MCF 10A (cell line): ENCODE data around the gene UNC119B. TPM values are rescaled to one million over a fixed set of nuclear protein-coding genes. Genes with fewer than 3 reads are reported as not detected.
A peak's percentile ranks its signal among the peaks of the same experiment; 100 is the strongest.

Experiments used
- BruUV-seq: library from RNA; stranded (reverse); fragments of 400-500 nt; replicated peaks from 2 replicates; lab custom pipeline; 2021; lab: Mats Ljungman, UMichigan
- CTCF ChIA-PET: fragments of 300-600 bp; sonication (Branson Sonifier 250); formaldehyde crosslinking; extraction: SDS; loops from one replicate; lab custom pipeline; 2021; ENCODE audit warnings: antibody characterized with exemption, inconsistent platforms; lab: Yijun Ruan, JAX
- POLR2A ChIA-PET: fragments of 300-600, 350-650 bp; sonication (Branson Sonifier 250); formaldehyde crosslinking; extraction: SDS; loops from one replicate; lab custom pipeline; 2020; ENCODE audit warnings: antibody characterized with exemption, inconsistent platforms; lab: Yijun Ruan, JAX
- DNase-seq: peaks from one replicate; pipeline ENCODE4 v3.0.0-alpha.2; 2018; ENCODE audit not compliant: unreplicated experiment
- H3K27ac Mint-ChIP-seq: one replicate; pipeline ENCODE4 v1.8.0; 2022; ENCODE audit warnings: mild to moderate bottlenecking, low read depth, mixed read lengths; ENCODE audit not compliant: unreplicated experiment
- H3K27me3 Mint-ChIP-seq: one replicate; pipeline ENCODE4 v1.8.0; 2022; ENCODE audit warnings: mixed read lengths; ENCODE audit not compliant: insufficient read depth, unreplicated experiment
- H3K36me3 Mint-ChIP-seq: one replicate; pipeline ENCODE4 v1.8.0; 2022; ENCODE audit warnings: mild to moderate bottlenecking, moderate library complexity, mixed read lengths; ENCODE audit not compliant: insufficient read depth, unreplicated experiment
- H3K4me1 Mint-ChIP-seq: one replicate; pipeline ENCODE4 v1.8.0; 2022; ENCODE audit warnings: mixed read lengths; ENCODE audit not compliant: insufficient read depth, unreplicated experiment
- H3K4me3 Mint-ChIP-seq: one replicate; pipeline ENCODE4 v1.8.0; 2022; ENCODE audit warnings: mild to moderate bottlenecking, moderate library complexity, mixed read lengths; ENCODE audit not compliant: unreplicated experiment
- H3K9me3 Mint-ChIP-seq: one replicate; pipeline ENCODE4 v1.8.0; 2022; ENCODE audit warnings: mixed read lengths; ENCODE audit not compliant: unreplicated experiment
- CTCF ChIP-seq: fragments of 200-600 bp; IDR thresholded peaks from one replicate; pipeline ENCODE4 v1.8.0; 2022; ENCODE audit warnings: antibody characterized with exemption, mild to moderate bottlenecking; ENCODE audit not compliant: unreplicated experiment
- intact Hi-C: fragments of 100-400 bp; cut with micrococcal nuclease; formaldehyde crosslinking; loops from 2 replicates; pipeline ENCODE4 v1.14.1; 2022
- total RNA-seq: library from RNA; stranded (reverse); gene quantifications from 2 replicates; pipeline ENCODE4 v1.2.3, GENCODE V29; 2022

The UNC119B gene
- total RNA-seq, 1 experiment from 2014 or later = 31.0 TPM

- Mint-ChIP-seq H3K4me3 (no peak overlapping the region), H3K9me3 (no peaks in the 10 kb centered on the region), H3K27me3 (no peaks in the 10 kb centered on the region), H3K4me1 (peaks cover 16% of the 10 kb centered on the region), H3K36me3 (peaks cover 85% of the 10 kb centered on the region), H3K27ac (peak overlapping the region; percentile 91)
- BruUV-seq = no TSS peak
- TF ChIP-seq CTCF = no peak
- no peak for DNase-seq
- intact Hi-C loops = no loop called here
- ChIA-PET CTCF (interaction anchor here (1.0 to 1.9 kb wide), 5 partner anchors 8 to 137 kb away, joined by 3 to 6 read pairs (median 5); partner anchors contain the start of gene UNC119B), POLR2A (interaction anchor here (0.8 to 1.8 kb wide), 3 partner anchors 9 to 138 kb away, joined by 3 to 17 read pairs (median 3); partner anchors contain the start of genes POP5 and UNC119B)
These were observed 9.4 kb downstream of the UNC119B start for GRCh38 chr12:120719496-120720233.

GRCh38 chr12:120720234-120720986, 10.2 kb downstream of the UNC119B start:
- ChIA-PET POLR2A (interaction anchor here (0.8 to 1.8 kb wide), 6 partner anchors 10 to 203 kb away, joined by 3 to 17 read pairs (median 3); partner anchors contain the start of genes MLEC, POP5 and UNC119B), CTCF (interaction anchor here (0.6 to 1.9 kb wide), 8 partner anchors 9 to 265 kb away, joined by 3 to 6 read pairs (median 4); partner anchors contain the start of gene UNC119B)
- peak; percentile 61 for DNase-seq
- Mint-ChIP-seq H3K4me1 (peaks cover 16% of the 10 kb centered on the region), H3K4me3 (no peak overlapping the region), H3K27ac (peak overlapping the region; percentile 57), H3K36me3 (peaks cover 77% of the 10 kb centered on the region), H3K27me3 (no peaks in the 10 kb centered on the region), H3K9me3 (no peaks in the 10 kb centered on the region)
- intact Hi-C loops = no loop called here
- no peak for TF ChIP-seq CTCF
- no TSS peak for BruUV-seq

- no peak overlapping the region for H3K4me3 Mint-ChIP-seq
- peaks cover 70% of the 10 kb centered on the region for H3K36me3 Mint-ChIP-seq
- peak overlapping the region; percentile 57 for H3K27ac Mint-ChIP-seq
- CTCF ChIA-PET = interaction anchor here (0.6 to 1.9 kb wide), 8 partner anchors 10 to 264 kb away, joined by 3 to 6 read pairs (median 3); partner anchors contain the start of gene UNC119B
- no peaks in the 10 kb centered on the region for H3K27me3 Mint-ChIP-seq
- no peak for TF ChIP-seq CTCF
- POLR2A ChIA-PET = interaction anchor here (0.9 to 1.8 kb wide), 5 partner anchors 10 to 203 kb away, joined by 3 to 17 read pairs (median 3); partner anchors contain the start of genes MLEC, POP5 and UNC119B
- no peaks in the 10 kb centered on the region for H3K9me3 Mint-ChIP-seq
- BruUV-seq = no TSS peak
- DNase-seq = no peak
- intact Hi-C loops = no loop called here
- H3K4me1 Mint-ChIP-seq = peaks cover 16% of the 10 kb centered on the region
These were observed 10.9 kb downstream of the UNC119B start for GRCh38 chr12:120720987-120721801.
